Panc1 (cell line): Measurements from ENCODE around the gene NCL. TPM values are rescaled to one million over a fixed set of nuclear protein-coding genes. Genes with fewer than 3 reads are reported as not detected.
A peak's percentile ranks its signal among the peaks of the same experiment; 100 is the strongest.
"Not testable (repeated sequence)": the region's sequence is repeated elsewhere in the genome, so short reads cannot be mapped to it uniquely, and the experiment has no call there.

Source experiments
- ATAC-seq: fragments of 200-7000 bp; cut with Tn5 transposase; 2 replicates; pipeline ENCODE4 v1.9.1; 2020; ENCODE audit warnings: mild to moderate bottlenecking, moderate library complexity
- BruUV-seq: library from RNA; stranded (reverse); fragments of 400-500 nt; replicated peaks from 2 replicates; lab custom pipeline; 2021; lab: Mats Ljungman, UMichigan
- CTCF ChIA-PET: fragments of 300-600 bp; sonication (Branson Sonifier 250); formaldehyde crosslinking; loops from one replicate; lab custom pipeline; 2022; ENCODE audit warnings: antibody characterized with exemption; lab: Charles Lee
- POLR2A ChIA-PET: fragments of 300-600 bp; sonication (Branson Sonifier 250); formaldehyde crosslinking; loops from one replicate; lab custom pipeline; 2022; ENCODE audit warnings: antibody characterized with exemption; lab: Charles Lee
- DNase-seq: peaks from one replicate; pipeline ENCODE4 v3.0.0-alpha.2; 2010; ENCODE audit warnings: low read depth, low spot score
- H3K27ac ChIP-seq: 2 replicates; pipeline ENCODE4 v1.5.1; 2011; ENCODE audit warnings: mild to moderate bottlenecking, low read length, inconsistent platforms
- H3K27me3 ChIP-seq: fragments of 200-500 bp; sonication (Bioruptor generic); 2 replicates; pipeline ENCODE4 v1.6.0; 2014; ENCODE audit warnings: low read length, inconsistent platforms; ENCODE audit not compliant: control insufficient read depth, insufficient read depth
- H3K36me3 ChIP-seq: fragments of 200-500 bp; sonication (Bioruptor generic); 2 replicates; pipeline ENCODE4 v1.5.1; 2014; ENCODE audit warnings: inconsistent platforms, mild to moderate bottlenecking, low read length, moderate library complexity; ENCODE audit not compliant: control insufficient read depth, insufficient read depth
- H3K4me1 ChIP-seq: 2 replicates; pipeline ENCODE4 v1.5.1; 2011; ENCODE audit warnings: inconsistent platforms, mild to moderate bottlenecking, low read length, moderate library complexity; ENCODE audit not compliant: control insufficient read depth, insufficient read depth
- H3K4me3 ChIP-seq, 2 experiments: 2 replicates each; pipeline ENCODE4 v1.5.1; 2011 to 2012; ENCODE audit warnings: low read depth in 2 of 2, low read length in 2 of 2, mild to moderate bottlenecking in 2 of 2, inconsistent platforms in 1 of 2, moderate library complexity in 1 of 2
- H3K9me3 ChIP-seq: fragments of 200-500 bp; sonication (Bioruptor generic); 2 replicates; pipeline ENCODE4 v1.5.1; 2014; ENCODE audit warnings: low read depth, mild to moderate bottlenecking, inconsistent platforms, low read length, moderate library complexity; ENCODE audit not compliant: control insufficient read depth, insufficient read depth
- CTCF ChIP-seq: fragments of 450-650 bp; IDR thresholded peaks from 2 replicates; pipeline ENCODE4 v1.5.1; 2017; ENCODE audit warnings: mild to moderate bottlenecking
- POLR2AphosphoS5 ChIP-seq: IDR thresholded peaks from 2 replicates; pipeline ENCODE4 v1.6.1; 2012; ENCODE audit warnings: mild to moderate bottlenecking, low read depth, low read length, moderate library complexity
- SIN3A ChIP-seq: IDR thresholded peaks from 2 replicates; pipeline ENCODE4 v1.6.1; 2012; ENCODE audit warnings: low read depth, mild to moderate bottlenecking, low read length, moderate library complexity, borderline replicate concordance; ENCODE audit not compliant: insufficient read depth
- TCF7L2 ChIP-seq: IDR thresholded peaks from 2 replicates; pipeline ENCODE4 v1.6.1; 2011; ENCODE audit warnings: mild to moderate bottlenecking, low read depth, low read length, inconsistent platforms
- in situ Hi-C: cut with HindIII; loops from 2 replicates; pipeline ENCODE4 v1.10.0; 2016; ENCODE audit warnings: low sequenced_read_pairs, low pct_unique_long_range_greater_than_20kb
- intact Hi-C: fragments of 100-400 bp; cut with micrococcal nuclease; formaldehyde crosslinking; loops from one replicate; pipeline ENCODE4 v1.10.0; 2022; ENCODE audit not compliant: unreplicated experiment
- total RNA-seq: library from RNA; stranded (reverse); gene quantifications from one replicate; pipeline ENCODE4 v1.2.1, GENCODE V29; 2021; ENCODE audit not compliant: unreplicated experiment
- TF ChIP-seq, protein P1 (sequence below), 2 experiments: IDR thresholded peaks; 2 replicates each; pipeline ENCODE4 v1.6.1; 2011 to 2012; ENCODE audit warnings: low read depth in 2 of 2, control low read depth in 1 of 2, low read length in 1 of 2, mild to moderate bottlenecking in 1 of 2, moderate library complexity in 1 of 2; ENCODE audit not compliant: insufficient read depth in 1 of 2

NCL gene
- total RNA-seq, 1 experiment from 2014 or later, result 778 TPM

DNA sequence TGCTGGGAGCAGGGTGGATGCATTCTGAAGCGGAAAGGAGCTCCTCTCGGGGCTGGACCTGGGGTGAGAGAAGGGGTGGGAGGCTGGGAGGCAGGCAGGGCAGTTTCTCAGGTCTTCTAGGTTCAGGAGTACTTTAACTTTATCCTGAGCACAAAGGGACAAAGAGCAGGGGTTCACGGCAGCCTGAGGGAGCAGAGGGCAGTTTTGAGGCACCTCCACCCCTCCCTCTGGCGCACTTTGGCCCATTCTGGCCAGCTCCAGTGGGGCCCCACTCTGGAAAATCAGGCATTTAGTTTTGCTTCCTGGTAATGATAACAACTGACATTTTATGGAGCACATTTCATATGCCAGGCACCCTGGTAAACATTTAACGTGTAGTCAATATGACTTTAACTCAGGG, 54.5 kb downstream of the NCL start:
- ChIA-PET CTCF (interaction anchor here (0.7 to 1.1 kb wide), 2 partner anchors 14 to 23 kb away, joined by 3 read pairs; no protein-coding TSS in a partner anchor), POLR2A (no interaction called here)
- Histone ChIP-seq H3K4me1 (peaks cover 40% of the 10 kb centered on the region), H3K27me3 (no peaks in the 10 kb centered on the region), H3K27ac (peak overlapping the region; percentile 78; the same call in 1 of the 2 replicates), H3K4me3 (no peak overlapping the region), H3K36me3 (no peaks in the 10 kb centered on the region), H3K9me3 (no peaks in the 10 kb centered on the region)
- BruUV-seq, result no TSS peak
- in situ Hi-C loops (loop anchor here (25.0 kb wide), 1 partner anchor 97 kb away; no protein-coding TSS in a partner anchor), intact Hi-C loops (loop anchor here (5.0 kb wide), 1 partner anchor 182 kb away; no protein-coding TSS in a partner anchor)
- TF ChIP-seq POLR2AphosphoS5 (no peak), TCF7L2 (no peak), CTCF (no peak), SIN3A (no peak)
- TF ChIP-seq, protein P1, sequence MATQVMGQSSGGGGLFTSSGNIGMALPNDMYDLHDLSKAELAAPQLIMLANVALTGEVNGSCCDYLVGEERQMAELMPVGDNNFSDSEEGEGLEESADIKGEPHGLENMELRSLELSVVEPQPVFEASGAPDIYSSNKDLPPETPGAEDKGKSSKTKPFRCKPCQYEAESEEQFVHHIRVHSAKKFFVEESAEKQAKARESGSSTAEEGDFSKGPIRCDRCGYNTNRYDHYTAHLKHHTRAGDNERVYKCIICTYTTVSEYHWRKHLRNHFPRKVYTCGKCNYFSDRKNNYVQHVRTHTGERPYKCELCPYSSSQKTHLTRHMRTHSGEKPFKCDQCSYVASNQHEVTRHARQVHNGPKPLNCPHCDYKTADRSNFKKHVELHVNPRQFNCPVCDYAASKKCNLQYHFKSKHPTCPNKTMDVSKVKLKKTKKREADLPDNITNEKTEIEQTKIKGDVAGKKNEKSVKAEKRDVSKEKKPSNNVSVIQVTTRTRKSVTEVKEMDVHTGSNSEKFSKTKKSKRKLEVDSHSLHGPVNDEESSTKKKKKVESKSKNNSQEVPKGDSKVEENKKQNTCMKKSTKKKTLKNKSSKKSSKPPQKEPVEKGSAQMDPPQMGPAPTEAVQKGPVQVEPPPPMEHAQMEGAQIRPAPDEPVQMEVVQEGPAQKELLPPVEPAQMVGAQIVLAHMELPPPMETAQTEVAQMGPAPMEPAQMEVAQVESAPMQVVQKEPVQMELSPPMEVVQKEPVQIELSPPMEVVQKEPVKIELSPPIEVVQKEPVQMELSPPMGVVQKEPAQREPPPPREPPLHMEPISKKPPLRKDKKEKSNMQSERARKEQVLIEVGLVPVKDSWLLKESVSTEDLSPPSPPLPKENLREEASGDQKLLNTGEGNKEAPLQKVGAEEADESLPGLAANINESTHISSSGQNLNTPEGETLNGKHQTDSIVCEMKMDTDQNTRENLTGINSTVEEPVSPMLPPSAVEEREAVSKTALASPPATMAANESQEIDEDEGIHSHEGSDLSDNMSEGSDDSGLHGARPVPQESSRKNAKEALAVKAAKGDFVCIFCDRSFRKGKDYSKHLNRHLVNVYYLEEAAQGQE (IDR thresholded peaks at IDR 0.05; ENCODE audit: insufficient read depth in 1 of 2, low read depth in 2 of 2, low read length in 1 of 2), result no peak
- ATAC-seq (no peak), DNase-seq (no peak)

DNA sequence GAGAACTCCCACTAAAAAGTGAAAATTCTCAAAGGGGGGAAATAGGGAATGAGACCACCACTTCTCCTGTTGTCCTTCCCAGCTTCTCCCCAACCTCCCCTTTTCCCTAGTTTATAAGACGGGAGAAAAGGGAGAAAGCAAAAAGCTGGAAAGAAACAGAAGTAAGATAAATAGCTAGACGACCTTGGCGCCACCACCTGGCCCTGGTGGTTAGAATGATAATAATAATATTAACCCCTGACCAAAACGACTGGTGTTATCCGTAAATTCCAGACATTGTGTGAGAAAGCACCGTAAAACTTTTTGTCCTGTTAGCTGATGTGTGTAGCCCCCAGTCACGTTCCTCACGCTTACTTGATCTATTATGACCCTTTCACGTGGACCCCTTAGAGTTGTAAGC, 56.0 kb downstream of the NCL start:
- CTCF ChIA-PET, ATAC-seq, DNase-seq, H3K36me3 ChIP-seq, H3K4me3 ChIP-seq, H3K27me3 ChIP-seq, H3K27ac ChIP-seq, BruUV-seq, H3K9me3 ChIP-seq, intact Hi-C loops: not testable (repeated sequence)
- POLR2A ChIA-PET, result interaction anchor here (0.6 kb wide), 1 partner anchor 131 kb away, joined by 3 read pairs; no protein-coding TSS in a partner anchor
- peaks cover 44% of the 10 kb centered on the region for H3K4me1 ChIP-seq
- in situ Hi-C loops, result loop anchor here (25.0 kb wide), 1 partner anchor 96 kb away; no protein-coding TSS in a partner anchor

- POLR2A ChIA-PET, result interaction anchor here (0.6 to 0.7 kb wide), 2 partner anchors 131 to 273 kb away, joined by 3 read pairs; no protein-coding TSS in a partner anchor
These were observed 56.6 kb downstream of the NCL start for GRCh38 chr2:231407686-231408085.

More at GRCh38 chr2:231407686-231408085, 56.6 kb downstream of the NCL start:
- H3K4me1 ChIP-seq, result peaks cover 45% of the 10 kb centered on the region
- BruUV-seq, H3K27me3 ChIP-seq, intact Hi-C loops, H3K9me3 ChIP-seq, ATAC-seq, H3K27ac ChIP-seq, H3K36me3 ChIP-seq, CTCF ChIA-PET, H3K4me3 ChIP-seq, DNase-seq: not testable (repeated sequence)
- in situ Hi-C loops, result loop anchor here (25.0 kb wide), 1 partner anchor 95 kb away; no protein-coding TSS in a partner anchor
